Astrocyte of the cerebellum (primary cell): ENCODE measurements around the gene FSD1L.
"Not testable (repeated sequence)": the region's sequence is repeated elsewhere in the genome, so short reads cannot be mapped to it uniquely, and the experiment has no call there.

ENCODE experiments used
- DNase-seq: peaks from one replicate; pipeline ENCODE4 v3.0.0-alpha.2; 2011; ENCODE audit warnings: low read depth
- H3K4me3 ChIP-seq: 2 replicates; pipeline ENCODE4 v1.5.1; 2011; ENCODE audit warnings: mild to moderate bottlenecking, low read depth, low read length, moderate library complexity
- in situ Hi-C: cut with HindIII; loops from 2 replicates; pipeline ENCODE4 v1.10.0; 2017; ENCODE audit warnings: low sequenced_read_pairs
- TF ChIP-seq, protein P1 (sequence below): IDR thresholded peaks from 2 replicates; pipeline ENCODE4 v1.5.1; 2012; ENCODE audit warnings: low read length, low read depth, moderate library complexity, mild to moderate bottlenecking; ENCODE audit errors: missing control alignments

FSD1L gene

DNA sequence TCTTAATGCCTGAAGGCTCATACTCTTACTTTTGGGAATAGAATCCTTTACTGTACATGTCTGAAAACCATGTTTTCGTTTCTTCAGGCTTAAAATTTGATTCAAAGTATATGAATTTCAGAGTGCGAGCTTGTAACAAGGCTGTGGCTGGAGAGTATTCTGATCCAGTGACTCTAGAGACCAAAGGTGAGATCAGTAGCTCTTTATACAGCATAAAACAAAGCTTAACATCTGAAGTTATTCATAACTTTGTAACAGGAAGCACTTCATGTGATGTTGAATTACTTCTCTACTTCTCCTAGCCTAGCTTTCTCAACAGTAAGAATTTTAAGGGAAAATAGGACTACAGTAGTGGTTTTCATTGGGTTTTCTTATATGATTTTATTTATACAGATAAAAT is 60.7 kb downstream of the FSD1L start:
- DNase-seq = no peak
- H3K4me3 ChIP-seq = no peak overlapping the region
- in situ Hi-C loops = no loop called here
- TF ChIP-seq, protein P1, sequence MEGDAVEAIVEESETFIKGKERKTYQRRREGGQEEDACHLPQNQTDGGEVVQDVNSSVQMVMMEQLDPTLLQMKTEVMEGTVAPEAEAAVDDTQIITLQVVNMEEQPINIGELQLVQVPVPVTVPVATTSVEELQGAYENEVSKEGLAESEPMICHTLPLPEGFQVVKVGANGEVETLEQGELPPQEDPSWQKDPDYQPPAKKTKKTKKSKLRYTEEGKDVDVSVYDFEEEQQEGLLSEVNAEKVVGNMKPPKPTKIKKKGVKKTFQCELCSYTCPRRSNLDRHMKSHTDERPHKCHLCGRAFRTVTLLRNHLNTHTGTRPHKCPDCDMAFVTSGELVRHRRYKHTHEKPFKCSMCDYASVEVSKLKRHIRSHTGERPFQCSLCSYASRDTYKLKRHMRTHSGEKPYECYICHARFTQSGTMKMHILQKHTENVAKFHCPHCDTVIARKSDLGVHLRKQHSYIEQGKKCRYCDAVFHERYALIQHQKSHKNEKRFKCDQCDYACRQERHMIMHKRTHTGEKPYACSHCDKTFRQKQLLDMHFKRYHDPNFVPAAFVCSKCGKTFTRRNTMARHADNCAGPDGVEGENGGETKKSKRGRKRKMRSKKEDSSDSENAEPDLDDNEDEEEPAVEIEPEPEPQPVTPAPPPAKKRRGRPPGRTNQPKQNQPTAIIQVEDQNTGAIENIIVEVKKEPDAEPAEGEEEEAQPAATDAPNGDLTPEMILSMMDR = no peak

DNA sequence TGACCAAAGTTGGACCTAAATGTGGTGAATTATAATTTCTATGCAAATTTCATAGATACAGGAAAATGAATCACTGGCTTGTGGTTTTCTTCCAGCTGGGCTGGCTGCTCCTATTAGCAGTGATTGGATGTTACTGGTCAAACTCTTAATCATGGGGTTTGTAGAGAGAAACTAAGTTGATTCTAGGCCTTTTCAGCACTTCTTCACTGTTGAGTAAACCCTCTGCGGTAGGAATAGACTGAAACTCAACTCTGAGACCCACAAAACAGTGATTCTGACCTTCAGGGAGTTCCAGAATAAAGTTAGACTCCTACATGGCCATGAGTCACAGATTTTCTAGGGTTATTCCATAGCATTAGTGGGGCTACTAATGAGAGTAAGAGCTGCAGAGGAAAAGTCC is 62.2 kb downstream of the FSD1L start:
- no peak overlapping the region for H3K4me3 ChIP-seq
- in situ Hi-C loops = no loop called here
- peak; percentile 89 for DNase-seq
- TF ChIP-seq, protein P1 = no peak

DNA sequence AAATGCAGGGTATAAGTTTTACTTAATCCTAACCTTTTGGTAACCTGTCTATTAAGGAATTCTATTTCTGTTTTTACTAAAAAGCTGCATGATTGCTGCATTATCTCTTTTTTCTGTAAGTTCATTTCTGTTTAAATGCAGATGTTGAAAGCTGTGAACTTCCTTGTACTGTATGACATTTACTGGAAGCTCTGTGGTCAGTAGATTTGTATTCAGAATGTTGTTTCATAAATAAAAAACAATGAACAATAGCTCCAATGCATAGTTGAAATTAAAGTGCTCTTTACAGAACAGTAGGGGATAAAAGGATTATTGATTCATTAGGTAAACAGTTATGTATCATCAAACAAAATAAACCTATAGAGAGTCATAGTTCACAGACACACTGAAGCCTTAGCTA is 63.6 kb downstream of the FSD1L start:
- in situ Hi-C loops = no loop called here
- no peak for DNase-seq
- H3K4me3 ChIP-seq = no peak overlapping the region
- TF ChIP-seq, protein P1 = no peak

DNA sequence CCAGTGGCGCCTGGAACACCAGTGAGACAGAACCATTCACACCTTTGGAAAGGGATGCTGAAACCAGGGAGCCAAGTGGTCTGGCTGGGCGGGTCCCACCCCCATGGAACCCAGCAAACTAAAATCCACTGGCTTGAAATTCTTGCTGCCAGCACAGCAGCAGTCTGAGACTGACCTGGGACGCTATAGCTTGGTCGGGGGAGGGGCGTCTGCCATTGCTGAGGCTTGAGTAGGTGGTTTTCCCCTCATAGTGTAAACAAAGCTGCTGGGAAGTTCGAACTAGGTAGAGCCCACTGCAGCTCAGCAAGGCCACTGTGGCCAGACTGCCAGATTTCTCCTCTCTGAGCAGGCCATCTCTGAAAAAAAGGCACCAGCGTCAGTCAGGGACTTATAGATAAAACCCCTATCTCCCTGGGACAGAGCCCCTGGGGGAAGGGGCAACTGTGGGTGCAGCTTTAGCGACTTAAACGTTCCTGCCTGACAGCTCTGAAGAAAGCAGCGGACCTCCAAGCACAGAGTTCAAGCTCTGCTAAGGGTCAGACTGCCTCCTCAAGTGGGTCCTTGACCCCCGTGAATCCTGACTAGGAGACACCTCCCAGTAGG is 68.1 kb downstream of the FSD1L start:
- in situ Hi-C loops = no loop called here
- H3K4me3 ChIP-seq = no peak overlapping the region
- DNase-seq = no peak
- TF ChIP-seq, protein P1 = no peak

DNA sequence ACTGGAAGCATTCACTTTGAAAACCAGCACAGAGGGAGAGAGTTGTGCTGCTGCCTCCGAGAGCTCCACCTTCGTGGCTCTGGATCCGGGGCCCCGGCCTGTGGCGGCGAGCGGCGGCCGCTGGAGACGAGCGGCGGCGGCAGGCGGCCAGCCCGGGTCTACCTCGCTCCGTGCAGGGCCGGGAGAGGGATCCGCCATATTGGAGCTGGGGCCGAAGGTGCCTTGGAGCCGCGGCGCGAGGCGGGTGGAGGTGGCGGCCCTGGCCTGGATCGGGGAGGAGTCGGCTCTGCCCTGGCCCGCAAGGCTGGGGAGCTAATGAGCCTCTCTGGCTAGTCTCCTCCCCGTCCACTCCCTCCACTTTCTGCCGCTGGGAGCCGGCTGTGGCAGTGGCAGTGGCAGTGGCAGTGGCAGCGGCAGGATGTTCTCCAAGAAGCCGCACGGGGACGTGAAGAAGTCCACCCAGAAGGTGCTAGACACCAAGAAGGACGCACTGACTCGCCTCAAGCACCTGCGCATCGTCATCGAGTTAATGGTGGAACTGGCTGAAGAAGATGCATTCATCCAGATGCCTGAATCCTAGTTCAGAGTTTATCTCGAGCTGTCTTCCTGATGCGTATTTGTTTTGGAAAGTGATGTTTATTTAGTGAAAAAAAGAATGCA is 72.0 kb downstream of the FSD1L start:
- in situ Hi-C loops = not testable (repeated sequence)

DNA sequence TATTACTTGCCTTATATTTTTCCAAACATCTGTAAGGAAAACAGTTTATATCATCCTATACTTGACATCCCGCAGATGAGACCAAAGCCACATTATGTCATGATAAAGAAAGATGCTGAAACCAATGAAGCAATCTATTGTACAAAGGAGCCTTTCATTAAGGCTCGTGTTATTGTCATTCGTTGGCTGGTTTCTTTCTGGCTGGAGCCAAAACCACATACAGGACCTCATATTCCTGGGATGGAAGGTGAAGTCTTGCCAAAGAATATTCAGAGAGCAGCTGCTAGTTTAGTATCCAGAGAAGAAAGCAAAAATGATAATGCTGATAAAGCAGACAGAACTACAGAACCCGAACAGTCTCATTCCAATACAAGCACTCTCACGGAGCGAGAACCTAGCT is 73.2 kb downstream of the FSD1L start:
- in situ Hi-C loops, H3K4me3 ChIP-seq, DNase-seq: not testable (repeated sequence)

More for the DNA sequence above, 72.0 kb downstream of the FSD1L start:
- H3K4me3 ChIP-seq = peak overlapping the region; percentile 30
- not testable (repeated sequence) for DNase-seq

DNA sequence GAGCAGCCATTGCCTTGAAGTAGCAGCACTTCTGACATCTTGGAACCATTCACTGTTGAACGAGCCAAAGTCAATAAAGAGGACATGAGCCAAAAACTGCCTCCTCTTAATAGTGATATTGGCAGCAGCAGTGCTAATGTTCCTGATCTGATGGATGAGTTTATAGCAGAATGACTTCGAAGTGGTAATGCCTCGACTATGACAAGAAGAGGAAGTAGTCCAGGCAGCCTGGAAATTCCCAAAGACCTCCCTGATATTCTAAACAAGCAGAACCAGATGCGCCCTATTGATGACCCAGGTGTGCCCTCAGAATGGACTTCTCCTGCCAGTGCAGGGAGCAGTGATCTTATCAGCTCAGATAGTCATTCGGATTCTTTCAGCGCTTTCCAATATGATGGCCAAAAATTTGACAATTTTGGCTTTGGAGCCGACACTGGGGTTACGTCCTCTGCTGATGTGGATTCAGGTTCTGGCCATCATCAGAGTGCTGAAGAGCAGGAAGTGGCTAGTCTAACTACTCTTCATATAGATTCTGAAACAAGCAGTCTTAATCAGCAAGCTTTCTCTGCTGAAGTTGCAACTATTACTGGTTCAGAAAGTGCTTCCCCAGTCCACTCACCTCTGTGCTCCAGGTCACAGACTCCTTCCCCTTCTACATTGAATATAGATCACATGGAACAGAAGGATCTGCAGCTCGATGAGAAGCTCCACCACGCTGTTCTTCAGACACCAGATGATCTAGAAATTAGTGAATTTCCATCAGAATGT is 75.0 kb downstream of the FSD1L start:
- in situ Hi-C loops, H3K4me3 ChIP-seq, DNase-seq: not testable (repeated sequence)

DNA sequence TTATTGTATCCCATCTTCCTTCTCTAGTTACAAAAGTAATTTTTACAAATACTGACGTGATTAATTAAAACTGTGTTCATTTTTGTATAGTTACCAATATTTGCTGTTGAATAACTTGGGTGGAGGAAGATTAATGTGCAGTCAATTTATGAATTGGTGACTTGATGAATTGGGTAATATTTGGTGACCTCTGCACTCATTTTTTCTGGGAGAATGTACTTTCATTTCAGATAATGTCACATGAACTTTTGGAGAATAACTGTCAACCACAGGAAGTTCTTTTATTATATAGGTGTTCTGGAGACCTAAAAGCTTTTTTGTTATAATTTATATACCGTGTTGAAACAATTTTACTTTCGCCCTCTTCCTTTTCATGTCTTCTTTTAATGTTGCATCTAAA is 83.7 kb downstream of the FSD1L start:
- H3K4me3 ChIP-seq = no peak overlapping the region
- in situ Hi-C loops = no loop called here
- DNase-seq = no peak
- TF ChIP-seq, protein P1 = no peak
